Measurements from ENCODE around the gene PSMD14.
"Not testable (repeated sequence)": the region's sequence is repeated elsewhere in the genome, so short reads cannot be mapped to it uniquely, and the experiment has no call there.

The PSMD14 gene

GRCh38 chr2:161332371-161332967, 24.2 kb downstream of the PSMD14 start:
- H3K27me3 ChIP-seq (replicated peaks; ENCODE audit: control insufficient read depth, insufficient read depth, low read length, poor library complexity, severe bottlenecking) = no peaks in the 10 kb centered on the region
- H3K4me3 ChIP-seq (ENCODE audit: insufficient read depth, low read depth, low read length, poor library complexity, severe bottlenecking) = no peak overlapping the region
- no peaks in the 10 kb centered on the region for H3K36me3 ChIP-seq (ENCODE audit: control insufficient read depth, insufficient read depth, low read length)
- H3K27ac ChIP-seq (ENCODE audit: insufficient read depth, low read length, poor library complexity, severe bottlenecking) = no peak overlapping the region
- no peaks in the 10 kb centered on the region for H3K9me3 ChIP-seq (ENCODE audit: control insufficient read depth, low read length)
- DNase-seq = no peak
- H3K4me1 ChIP-seq (ENCODE audit: control insufficient read depth, insufficient read depth, low read length, poor library complexity, severe bottlenecking) = no peaks in the 10 kb centered on the region

DNA sequence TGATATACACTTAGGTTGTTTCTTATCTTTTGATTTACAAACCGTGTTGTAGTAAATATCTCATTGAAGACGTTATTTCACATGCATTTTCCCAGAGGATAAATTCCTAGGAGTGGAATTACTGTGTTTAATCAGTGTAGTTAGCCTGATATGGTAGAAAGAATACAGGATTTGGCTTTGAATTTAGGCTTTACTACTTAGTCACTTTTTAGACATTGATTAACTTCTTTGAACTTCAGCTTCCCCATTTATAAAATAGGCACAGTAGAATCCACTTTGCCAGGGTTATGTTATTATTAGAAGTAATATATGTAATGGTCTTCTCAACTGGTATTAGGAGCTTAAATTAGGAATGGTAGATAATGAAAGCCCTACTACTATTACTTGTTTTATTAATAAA, 27.4 kb downstream of the PSMD14 start:
- Histone ChIP-seq H3K4me3 (ENCODE audit: insufficient read depth, low read depth, low read length, poor library complexity, severe bottlenecking) (no peak overlapping the region), H3K4me1 (ENCODE audit: control insufficient read depth, insufficient read depth, low read length, poor library complexity, severe bottlenecking) (no peaks in the 10 kb centered on the region), H3K27ac (ENCODE audit: insufficient read depth, low read length, poor library complexity, severe bottlenecking) (no peak overlapping the region), H3K36me3 (ENCODE audit: control insufficient read depth, insufficient read depth, low read length) (no peaks in the 10 kb centered on the region), H3K27me3 (replicated peaks; ENCODE audit: control insufficient read depth, insufficient read depth, low read length, poor library complexity, severe bottlenecking) (no peaks in the 10 kb centered on the region), H3K9me3 (ENCODE audit: control insufficient read depth, low read length) (no peaks in the 10 kb centered on the region)
- no peak for DNase-seq

- no peak overlapping the region for H3K27ac ChIP-seq (ENCODE audit: insufficient read depth, low read length, poor library complexity, severe bottlenecking)
- no peaks in the 10 kb centered on the region for H3K9me3 ChIP-seq (ENCODE audit: control insufficient read depth, low read length)
- DNase-seq = no peak
- H3K36me3 ChIP-seq (ENCODE audit: control insufficient read depth, insufficient read depth, low read length) = no peaks in the 10 kb centered on the region
- H3K27me3 ChIP-seq (replicated peaks; ENCODE audit: control insufficient read depth, insufficient read depth, low read length, poor library complexity, severe bottlenecking) = no peaks in the 10 kb centered on the region
- no peak overlapping the region for H3K4me3 ChIP-seq (ENCODE audit: insufficient read depth, low read depth, low read length, poor library complexity, severe bottlenecking)
- no peaks in the 10 kb centered on the region for H3K4me1 ChIP-seq (ENCODE audit: control insufficient read depth, insufficient read depth, low read length, poor library complexity, severe bottlenecking)
These were observed 29.0 kb downstream of the PSMD14 start for GRCh38 chr2:161337247-161337646.

- not testable (repeated sequence) for H3K4me3 ChIP-seq (ENCODE audit: insufficient read depth, low read depth, low read length, poor library complexity, severe bottlenecking); H3K27me3 ChIP-seq (replicated peaks; ENCODE audit: control insufficient read depth, insufficient read depth, low read length, poor library complexity, severe bottlenecking); H3K9me3 ChIP-seq (ENCODE audit: control insufficient read depth, low read length); H3K4me1 ChIP-seq (ENCODE audit: control insufficient read depth, insufficient read depth, low read length, poor library complexity, severe bottlenecking); DNase-seq; H3K27ac ChIP-seq (ENCODE audit: insufficient read depth, low read length, poor library complexity, severe bottlenecking); H3K36me3 ChIP-seq (ENCODE audit: control insufficient read depth, insufficient read depth, low read length)
These were observed 31.3 kb downstream of the PSMD14 start for GRCh38 chr2:161339532-161339931.

DNA sequence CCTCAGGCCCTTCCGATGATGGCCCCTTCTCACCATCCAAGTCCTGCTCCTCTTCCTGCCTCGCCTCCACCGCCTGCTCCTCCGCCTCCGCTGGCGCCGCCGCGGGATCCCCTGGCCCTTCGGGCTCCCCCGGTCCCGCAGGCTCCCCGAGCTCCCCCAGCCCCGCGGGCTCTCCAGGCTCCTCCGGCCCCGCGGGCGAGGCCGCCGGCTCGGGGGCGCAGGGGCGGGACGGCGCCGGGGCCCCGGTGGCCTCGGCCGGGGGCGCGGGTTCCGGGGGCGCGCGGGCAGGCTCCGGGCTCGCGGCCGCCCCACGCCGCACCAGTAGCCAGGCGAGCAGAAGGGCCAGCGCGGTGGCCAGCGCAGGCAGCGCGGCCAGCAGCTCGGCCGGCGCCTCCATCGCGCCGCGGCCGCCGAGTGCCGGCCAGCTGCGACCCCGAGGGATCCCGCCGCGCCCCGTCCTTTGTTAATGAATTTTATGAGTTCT, 32.7 kb downstream of the PSMD14 start:
- H3K4me3 ChIP-seq (ENCODE audit: insufficient read depth, low read depth, low read length, poor library complexity, severe bottlenecking); H3K36me3 ChIP-seq (ENCODE audit: control insufficient read depth, insufficient read depth, low read length); H3K27me3 ChIP-seq (replicated peaks; ENCODE audit: control insufficient read depth, insufficient read depth, low read length, poor library complexity, severe bottlenecking); H3K9me3 ChIP-seq (ENCODE audit: control insufficient read depth, low read length); H3K27ac ChIP-seq (ENCODE audit: insufficient read depth, low read length, poor library complexity, severe bottlenecking); DNase-seq; H3K4me1 ChIP-seq (ENCODE audit: control insufficient read depth, insufficient read depth, low read length, poor library complexity, severe bottlenecking): not testable (repeated sequence)

- H3K36me3 ChIP-seq (ENCODE audit: control insufficient read depth, insufficient read depth, low read length) = no peaks in the 10 kb centered on the region
These were observed 35.0 kb downstream of the PSMD14 start for GRCh38 chr2:161343235-161343634.

DNA sequence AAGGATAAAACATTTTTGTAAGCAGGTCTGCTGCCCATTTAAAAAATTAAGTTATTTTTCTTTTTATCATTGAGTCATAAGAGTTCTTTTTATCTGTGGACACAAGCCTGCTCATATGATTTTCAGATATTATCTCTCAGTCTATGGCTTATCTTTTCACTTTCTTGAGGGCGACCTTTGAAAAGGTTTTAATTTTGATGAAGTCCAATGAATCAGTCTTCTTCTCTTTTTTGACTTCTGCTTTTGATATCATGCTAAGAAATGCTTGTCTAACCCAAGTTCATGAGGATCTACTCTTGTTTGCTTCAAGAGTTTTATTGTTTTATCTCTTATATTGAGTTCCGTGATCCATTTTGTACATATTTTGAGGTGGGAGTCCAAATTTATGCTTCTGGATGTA, 36.5 kb downstream of the PSMD14 start:
- Histone ChIP-seq H3K4me3 (ENCODE audit: insufficient read depth, low read depth, low read length, poor library complexity, severe bottlenecking) (no peak overlapping the region), H3K36me3 (ENCODE audit: control insufficient read depth, insufficient read depth, low read length) (no peaks in the 10 kb centered on the region), H3K4me1 (ENCODE audit: control insufficient read depth, insufficient read depth, low read length, poor library complexity, severe bottlenecking) (no peaks in the 10 kb centered on the region), H3K27me3 (replicated peaks; ENCODE audit: control insufficient read depth, insufficient read depth, low read length, poor library complexity, severe bottlenecking) (no peaks in the 10 kb centered on the region), H3K9me3 (ENCODE audit: control insufficient read depth, low read length) (no peaks in the 10 kb centered on the region), H3K27ac (ENCODE audit: insufficient read depth, low read length, poor library complexity, severe bottlenecking) (no peak overlapping the region)
- no peak for DNase-seq

More at GRCh38 chr2:161343235-161343634, 35.0 kb downstream of the PSMD14 start:
- no peak for DNase-seq
- no peak overlapping the region for H3K4me3 ChIP-seq (ENCODE audit: insufficient read depth, low read depth, low read length, poor library complexity, severe bottlenecking)
- H3K27ac ChIP-seq (ENCODE audit: insufficient read depth, low read length, poor library complexity, severe bottlenecking) = no peak overlapping the region
- H3K9me3 ChIP-seq (ENCODE audit: control insufficient read depth, low read length) = no peaks in the 10 kb centered on the region
- no peaks in the 10 kb centered on the region for H3K4me1 ChIP-seq (ENCODE audit: control insufficient read depth, insufficient read depth, low read length, poor library complexity, severe bottlenecking)
- no peaks in the 10 kb centered on the region for H3K27me3 ChIP-seq (replicated peaks; ENCODE audit: control insufficient read depth, insufficient read depth, low read length, poor library complexity, severe bottlenecking)

GRCh38 chr2:161351678-161352077, 43.5 kb downstream of the PSMD14 start:
- no peaks in the 10 kb centered on the region for H3K4me1 ChIP-seq (ENCODE audit: control insufficient read depth, insufficient read depth, low read length, poor library complexity, severe bottlenecking)

DNA sequence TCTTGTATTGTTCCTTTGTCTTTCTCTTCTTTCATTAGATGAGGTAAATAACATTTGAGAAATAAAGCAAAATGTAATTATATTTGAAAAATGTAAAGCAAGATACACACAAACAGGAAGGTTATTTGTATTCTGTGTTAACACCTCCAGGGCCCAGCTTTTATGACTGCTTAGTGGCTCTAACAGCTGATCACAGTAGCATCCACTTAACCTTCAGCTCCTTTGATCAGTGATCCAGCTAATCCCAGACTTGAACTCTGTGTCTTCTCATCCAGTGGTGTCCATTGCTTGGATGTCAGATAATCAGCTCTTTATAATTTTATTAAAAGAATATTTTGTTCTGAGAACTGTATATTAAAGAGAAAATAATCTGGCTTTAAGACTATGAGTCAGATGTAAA, 44.5 kb downstream of the PSMD14 start:
- no peaks in the 10 kb centered on the region for H3K4me1 ChIP-seq (ENCODE audit: control insufficient read depth, insufficient read depth, low read length, poor library complexity, severe bottlenecking)
- H3K36me3 ChIP-seq (ENCODE audit: control insufficient read depth, insufficient read depth, low read length) = no peaks in the 10 kb centered on the region
- no peak for DNase-seq
- H3K27me3 ChIP-seq (replicated peaks; ENCODE audit: control insufficient read depth, insufficient read depth, low read length, poor library complexity, severe bottlenecking) = no peaks in the 10 kb centered on the region
- H3K9me3 ChIP-seq (ENCODE audit: control insufficient read depth, low read length) = no peaks in the 10 kb centered on the region
- no peak overlapping the region for H3K27ac ChIP-seq (ENCODE audit: insufficient read depth, low read length, poor library complexity, severe bottlenecking)
- H3K4me3 ChIP-seq (ENCODE audit: insufficient read depth, low read depth, low read length, poor library complexity, severe bottlenecking) = no peak overlapping the region

More at GRCh38 chr2:161351678-161352077, 43.5 kb downstream of the PSMD14 start:
- no peaks in the 10 kb centered on the region for H3K36me3 ChIP-seq (ENCODE audit: control insufficient read depth, insufficient read depth, low read length)
- H3K4me3 ChIP-seq (ENCODE audit: insufficient read depth, low read depth, low read length, poor library complexity, severe bottlenecking) = no peak overlapping the region
- H3K9me3 ChIP-seq (ENCODE audit: control insufficient read depth, low read length) = no peaks in the 10 kb centered on the region
- no peaks in the 10 kb centered on the region for H3K27me3 ChIP-seq (replicated peaks; ENCODE audit: control insufficient read depth, insufficient read depth, low read length, poor library complexity, severe bottlenecking)
- no peak overlapping the region for H3K27ac ChIP-seq (ENCODE audit: insufficient read depth, low read length, poor library complexity, severe bottlenecking)
- DNase-seq = no peak

GRCh38 chr2:161353543-161353942, 45.3 kb downstream of the PSMD14 start:
- DNase-seq = no peak
- H3K36me3 ChIP-seq (ENCODE audit: control insufficient read depth, insufficient read depth, low read length) = no peaks in the 10 kb centered on the region
- H3K27ac ChIP-seq (ENCODE audit: insufficient read depth, low read length, poor library complexity, severe bottlenecking) = no peak overlapping the region
- H3K4me3 ChIP-seq (ENCODE audit: insufficient read depth, low read depth, low read length, poor library complexity, severe bottlenecking) = no peak overlapping the region
- H3K9me3 ChIP-seq (ENCODE audit: control insufficient read depth, low read length) = no peaks in the 10 kb centered on the region
- H3K27me3 ChIP-seq (replicated peaks; ENCODE audit: control insufficient read depth, insufficient read depth, low read length, poor library complexity, severe bottlenecking) = no peaks in the 10 kb centered on the region
- no peaks in the 10 kb centered on the region for H3K4me1 ChIP-seq (ENCODE audit: control insufficient read depth, insufficient read depth, low read length, poor library complexity, severe bottlenecking)
